ENCODE measurements around the gene FOXL3. TPM values are rescaled to one million over a fixed set of nuclear protein-coding genes. Genes with fewer than 3 reads are reported as not detected.

The FOXL3 gene
- total RNA-seq, 1 experiment from 2014 or later: not detected

DNA sequence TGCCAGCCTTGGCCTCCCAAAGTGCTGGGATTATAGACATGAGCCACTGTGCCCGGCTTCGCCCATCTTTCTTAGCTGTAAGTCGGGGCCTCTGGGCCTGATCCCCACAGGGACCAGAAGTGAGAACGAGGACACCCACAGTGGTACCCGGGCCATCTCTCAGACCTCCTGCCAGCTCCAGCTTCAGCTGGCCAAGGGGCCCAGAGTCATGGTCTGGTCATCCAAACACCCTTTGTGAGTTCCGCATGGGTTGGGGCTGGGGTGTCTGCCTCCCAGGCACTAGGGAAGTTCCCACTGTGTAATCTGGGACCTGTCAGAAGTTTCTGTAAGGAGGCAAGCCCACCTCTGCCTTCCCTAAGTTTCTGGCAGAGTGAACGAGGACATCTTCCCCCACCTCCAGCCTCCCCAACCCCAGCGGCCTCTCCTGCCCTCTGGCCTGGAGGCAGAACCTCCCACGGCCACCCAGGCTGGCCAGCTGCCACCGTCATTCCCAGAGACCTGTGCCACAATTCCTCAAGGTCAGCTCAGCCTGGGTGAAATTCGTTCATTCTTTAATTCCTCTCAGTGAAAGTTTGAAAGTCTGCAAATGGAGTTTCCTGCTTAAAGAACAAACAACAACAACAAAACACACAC lies 19.5 kb upstream of the FOXL3 start:
- Histone ChIP-seq H3K4me3 (ENCODE audit: low read length) (no peak overlapping the region), H3K79me2 (ENCODE audit: low read length) (no peaks in the 10 kb centered on the region), H3K9ac (ENCODE audit: low read length) (no peak overlapping the region), H3K36me3 (ENCODE audit: insufficient read depth, low read length) (no peaks in the 10 kb centered on the region), H3K4me1 (ENCODE audit: low read length) (no peaks in the 10 kb centered on the region), H3K27ac (ENCODE audit: low read length) (no peak overlapping the region), H3K9me3 (ENCODE audit: low read length) (peaks cover 11% of the 10 kb centered on the region), H3K27me3 (ENCODE audit: low read length) (no peaks in the 10 kb centered on the region), H3K4me2 (ENCODE audit: low read depth, low read length, poor library complexity, severe bottlenecking) (no peak overlapping the region), H4K20me1 (ENCODE audit: insufficient read depth, low read depth, low read length) (no peaks in the 10 kb centered on the region), H3K9me2 (replicated peaks; ENCODE audit: insufficient read depth, low read length) (no peaks in the 10 kb centered on the region), H2AFZ (ENCODE audit: low read length) (no peak overlapping the region)
- DNase-seq: no peak

DNA sequence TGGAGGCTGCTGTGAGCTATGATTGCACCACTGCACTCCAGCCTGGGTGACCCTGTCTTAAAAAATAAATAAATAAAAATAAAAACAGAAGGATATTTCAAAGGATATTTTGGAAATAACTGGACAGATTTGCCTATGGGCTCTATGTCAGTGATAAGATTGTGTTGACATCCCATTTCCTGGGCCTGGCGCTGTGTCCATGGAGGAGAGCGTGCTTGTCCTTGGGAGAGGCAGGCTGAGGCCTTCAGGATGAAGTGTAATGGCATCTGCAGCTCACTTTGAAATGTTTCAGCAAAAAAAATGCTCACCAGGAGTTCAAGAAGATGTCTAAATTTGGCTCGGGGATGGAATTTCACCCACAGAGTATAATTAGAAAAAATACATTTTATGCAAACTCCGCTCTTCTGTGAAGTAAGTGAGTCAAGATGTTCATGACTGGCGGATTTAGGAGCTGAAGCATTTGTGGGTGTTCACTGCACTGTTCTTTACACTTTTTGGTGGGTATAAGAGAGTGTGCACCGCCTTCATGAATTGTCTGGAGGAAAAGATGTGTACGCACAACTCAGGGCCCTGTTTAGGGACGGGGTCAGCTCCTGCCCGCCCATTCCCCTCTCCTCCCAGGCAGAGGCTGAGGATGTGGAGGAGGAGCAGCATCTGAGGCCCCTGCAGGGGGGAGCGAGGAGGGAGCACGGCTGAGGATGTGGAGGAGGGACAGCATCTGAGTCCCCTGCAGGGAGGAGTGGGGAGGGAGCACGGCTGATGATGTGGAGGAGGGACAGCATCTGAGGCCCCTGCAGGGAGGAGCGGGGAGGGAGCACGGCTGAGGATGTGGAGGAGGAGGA lies 18.5 kb upstream of the FOXL3 start:
- H3K4me2 ChIP-seq (ENCODE audit: low read depth, low read length, poor library complexity, severe bottlenecking): no peak overlapping the region
- no peaks in the 10 kb centered on the region for H4K20me1 ChIP-seq (ENCODE audit: insufficient read depth, low read depth, low read length)
- no peak overlapping the region for H3K27ac ChIP-seq (ENCODE audit: low read length)
- H3K9me3 ChIP-seq (ENCODE audit: low read length): peaks cover 11% of the 10 kb centered on the region
- no peak for DNase-seq
- H3K36me3 ChIP-seq (ENCODE audit: insufficient read depth, low read length): no peaks in the 10 kb centered on the region
- no peaks in the 10 kb centered on the region for H3K27me3 ChIP-seq (ENCODE audit: low read length)
- H3K4me3 ChIP-seq (ENCODE audit: low read length): no peak overlapping the region
- no peaks in the 10 kb centered on the region for H3K79me2 ChIP-seq (ENCODE audit: low read length)
- H3K4me1 ChIP-seq (ENCODE audit: low read length): no peaks in the 10 kb centered on the region
- H2AFZ ChIP-seq (ENCODE audit: low read length): no peak overlapping the region
- no peaks in the 10 kb centered on the region for H3K9me2 ChIP-seq (replicated peaks; ENCODE audit: insufficient read depth, low read length)
- H3K9ac ChIP-seq (ENCODE audit: low read length): no peak overlapping the region

DNA sequence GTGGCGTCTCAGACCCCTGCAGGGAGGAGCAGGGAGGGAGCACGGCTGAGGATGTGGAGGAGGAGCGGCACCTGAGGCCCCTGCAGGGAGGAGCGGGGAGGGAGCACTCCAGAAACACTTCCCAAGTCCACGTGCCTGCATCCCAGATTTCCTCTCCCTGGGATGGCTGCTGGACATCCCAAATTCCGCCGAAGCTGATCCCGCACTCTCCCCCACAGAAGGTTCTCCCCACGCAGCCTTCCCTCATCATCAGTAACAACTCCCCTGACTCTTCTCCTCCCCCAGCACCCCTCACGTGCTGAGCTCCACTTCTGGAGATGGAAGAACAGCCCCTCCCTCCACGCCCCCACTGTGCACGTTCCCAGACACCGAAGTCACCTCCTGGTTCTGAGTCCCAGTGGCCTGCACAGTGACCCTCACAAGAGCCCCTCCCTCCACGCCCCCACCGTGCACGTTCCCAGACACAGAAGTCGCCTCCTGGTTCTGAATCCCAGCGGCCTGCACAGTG lies 17.8 kb upstream of the FOXL3 start:
- Histone ChIP-seq H3K27ac (ENCODE audit: low read length) (no peak overlapping the region), H3K27me3 (ENCODE audit: low read length) (no peaks in the 10 kb centered on the region; the same call in 1 of the 2 replicates), H3K9me2 (replicated peaks; ENCODE audit: insufficient read depth, low read length) (no peaks in the 10 kb centered on the region), H2AFZ (ENCODE audit: low read length) (no peak overlapping the region), H4K20me1 (ENCODE audit: insufficient read depth, low read depth, low read length) (no peaks in the 10 kb centered on the region), H3K36me3 (ENCODE audit: insufficient read depth, low read length) (no peaks in the 10 kb centered on the region), H3K9me3 (ENCODE audit: low read length) (peaks cover 11% of the 10 kb centered on the region), H3K4me2 (ENCODE audit: low read depth, low read length, poor library complexity, severe bottlenecking) (no peak overlapping the region), H3K4me3 (ENCODE audit: low read length) (no peak overlapping the region), H3K79me2 (ENCODE audit: low read length) (no peaks in the 10 kb centered on the region), H3K4me1 (ENCODE audit: low read length) (no peaks in the 10 kb centered on the region), H3K9ac (ENCODE audit: low read length) (no peak overlapping the region)
- DNase-seq: no peak

DNA sequence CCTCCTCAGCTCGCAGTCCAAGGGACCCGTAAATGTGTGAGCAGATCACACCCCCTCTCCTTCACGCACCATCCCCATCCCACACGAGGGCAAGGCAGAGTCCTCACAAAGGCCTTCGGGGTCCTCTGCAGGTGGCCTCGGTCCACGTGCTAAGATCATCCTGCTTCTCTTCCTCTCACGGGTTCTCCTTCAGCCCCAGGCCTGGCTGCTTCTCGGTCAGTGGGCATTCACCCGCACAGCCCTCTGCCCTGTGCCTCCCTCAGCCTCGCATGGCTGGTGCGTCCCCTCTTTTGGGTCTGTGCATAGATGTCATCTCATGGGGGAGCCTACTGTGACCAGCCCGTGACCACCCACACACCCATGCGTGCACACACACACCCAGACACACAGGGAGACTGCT lies 17.3 kb upstream of the FOXL3 start:
- H2AFZ ChIP-seq (ENCODE audit: low read length): no peak overlapping the region
- H3K79me2 ChIP-seq (ENCODE audit: low read length): no peaks in the 10 kb centered on the region
- no peaks in the 10 kb centered on the region; the same call in 1 of the 2 replicates for H3K27me3 ChIP-seq (ENCODE audit: low read length)
- H3K4me1 ChIP-seq (ENCODE audit: low read length): no peaks in the 10 kb centered on the region
- no peak overlapping the region for H3K4me3 ChIP-seq (ENCODE audit: low read length)
- DNase-seq: no peak
- peaks cover 11% of the 10 kb centered on the region for H3K9me3 ChIP-seq (ENCODE audit: low read length)
- no peaks in the 10 kb centered on the region for H3K9me2 ChIP-seq (replicated peaks; ENCODE audit: insufficient read depth, low read length)
- no peak overlapping the region for H3K4me2 ChIP-seq (ENCODE audit: low read depth, low read length, poor library complexity, severe bottlenecking)
- H4K20me1 ChIP-seq (ENCODE audit: insufficient read depth, low read depth, low read length): no peaks in the 10 kb centered on the region
- H3K27ac ChIP-seq (ENCODE audit: low read length): no peak overlapping the region
- no peaks in the 10 kb centered on the region for H3K36me3 ChIP-seq (ENCODE audit: insufficient read depth, low read length)
- H3K9ac ChIP-seq (ENCODE audit: low read length): no peak overlapping the region

DNA sequence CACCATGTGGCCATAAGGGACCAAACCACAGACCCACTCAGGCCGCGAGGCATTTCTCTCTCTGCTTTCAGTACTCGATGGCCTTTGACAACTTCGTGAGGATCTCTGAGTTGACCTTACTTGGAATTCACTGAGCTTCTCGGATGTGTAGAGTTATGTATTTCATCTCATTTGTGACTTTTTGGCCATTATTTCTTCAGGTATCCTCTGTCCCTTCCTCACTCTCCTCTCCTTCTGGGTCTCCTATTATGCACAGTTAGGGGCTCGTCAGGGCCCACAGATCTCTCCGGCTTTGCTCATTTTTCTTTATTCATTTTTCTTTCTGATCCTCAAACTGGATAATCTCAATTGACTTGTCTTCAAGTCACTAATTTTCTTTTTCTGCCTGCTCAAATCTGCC lies 16.6 kb upstream of the FOXL3 start:
- H3K4me1 ChIP-seq (ENCODE audit: low read length): no peaks in the 10 kb centered on the region
- H4K20me1 ChIP-seq (ENCODE audit: insufficient read depth, low read depth, low read length): no peaks in the 10 kb centered on the region
- H3K79me2 ChIP-seq (ENCODE audit: low read length): no peaks in the 10 kb centered on the region
- no peak overlapping the region for H3K4me2 ChIP-seq (ENCODE audit: low read depth, low read length, poor library complexity, severe bottlenecking)
- H3K36me3 ChIP-seq (ENCODE audit: insufficient read depth, low read length): no peaks in the 10 kb centered on the region
- no peak overlapping the region for H3K4me3 ChIP-seq (ENCODE audit: low read length)
- no peak overlapping the region for H2AFZ ChIP-seq (ENCODE audit: low read length)
- H3K9me3 ChIP-seq (ENCODE audit: low read length): peaks cover 11% of the 10 kb centered on the region
- no peaks in the 10 kb centered on the region; the same call in 1 of the 2 replicates for H3K27me3 ChIP-seq (ENCODE audit: low read length)
- DNase-seq: no peak
- H3K9ac ChIP-seq (ENCODE audit: low read length): no peak overlapping the region
- H3K9me2 ChIP-seq (replicated peaks; ENCODE audit: insufficient read depth, low read length): no peaks in the 10 kb centered on the region
- H3K27ac ChIP-seq (ENCODE audit: low read length): no peak overlapping the region

DNA sequence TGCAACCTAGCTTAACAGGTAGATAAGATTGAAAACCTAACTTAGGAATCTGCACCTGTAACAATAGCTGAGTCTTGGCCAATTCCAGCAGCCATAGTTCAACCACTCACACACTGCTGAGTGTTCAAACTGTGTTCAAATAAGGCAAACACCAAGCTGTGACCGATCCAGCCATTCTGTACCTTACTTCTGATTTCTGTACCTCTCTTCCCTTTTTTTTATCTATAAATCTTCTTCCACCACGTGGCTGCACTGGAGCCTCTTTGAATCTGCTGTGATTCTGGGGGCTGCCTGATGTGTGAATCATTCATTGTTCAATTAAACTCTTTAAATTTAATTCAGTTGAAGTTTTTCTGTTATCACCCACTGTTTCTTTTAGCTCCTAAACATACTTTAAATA lies 15.7 kb upstream of the FOXL3 start:
- Histone ChIP-seq H3K4me1 (ENCODE audit: low read length) (no peaks in the 10 kb centered on the region), H3K9ac (ENCODE audit: low read length) (no peak overlapping the region), H3K27ac (ENCODE audit: low read length) (no peak overlapping the region), H3K36me3 (ENCODE audit: insufficient read depth, low read length) (no peaks in the 10 kb centered on the region), H3K9me3 (ENCODE audit: low read length) (peaks cover 11% of the 10 kb centered on the region), H3K4me3 (ENCODE audit: low read length) (no peak overlapping the region), H3K79me2 (ENCODE audit: low read length) (no peaks in the 10 kb centered on the region), H4K20me1 (ENCODE audit: insufficient read depth, low read depth, low read length) (no peaks in the 10 kb centered on the region), H3K9me2 (replicated peaks; ENCODE audit: insufficient read depth, low read length) (no peaks in the 10 kb centered on the region), H2AFZ (ENCODE audit: low read length) (no peak overlapping the region), H3K4me2 (ENCODE audit: low read depth, low read length, poor library complexity, severe bottlenecking) (no peak overlapping the region), H3K27me3 (ENCODE audit: low read length) (no peaks in the 10 kb centered on the region; the same call in 1 of the 2 replicates)
- DNase-seq: no peak

DNA sequence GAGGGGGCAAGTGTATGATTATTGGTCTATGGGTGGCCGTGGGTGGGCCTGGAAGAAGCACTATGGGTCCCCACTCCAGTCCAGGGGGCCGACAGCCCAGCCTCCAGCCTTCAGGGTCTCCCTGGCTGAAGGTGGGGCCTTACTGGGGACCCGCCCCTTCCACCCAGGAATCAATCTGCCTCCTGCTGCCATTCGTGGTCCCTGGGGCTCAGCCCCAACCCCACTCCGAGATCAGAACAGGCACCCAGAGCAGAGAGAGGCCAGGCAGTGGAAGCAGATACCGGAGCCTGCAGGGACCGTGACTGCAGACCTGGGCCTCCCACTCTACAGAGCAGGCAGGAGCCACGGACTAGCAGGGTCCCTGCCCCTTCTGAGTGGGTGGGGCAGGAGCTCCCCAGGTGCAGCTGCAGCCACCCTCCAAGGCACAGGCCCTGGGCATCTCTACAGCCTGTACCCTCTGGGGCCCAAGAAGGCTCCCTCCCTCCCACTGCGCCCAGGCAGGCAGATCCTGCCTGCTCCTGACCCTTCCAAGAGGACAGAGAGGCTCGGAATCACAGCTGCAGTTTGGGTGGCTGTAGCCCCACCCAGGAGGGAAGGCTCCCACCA lies 13.6 kb upstream of the FOXL3 start:
- H3K9ac ChIP-seq (ENCODE audit: low read length): no peak overlapping the region
- no peak overlapping the region for H3K4me3 ChIP-seq (ENCODE audit: low read length)
- H3K4me1 ChIP-seq (ENCODE audit: low read length): no peaks in the 10 kb centered on the region
- H3K36me3 ChIP-seq (ENCODE audit: insufficient read depth, low read length): no peaks in the 10 kb centered on the region
- H3K79me2 ChIP-seq (ENCODE audit: low read length): no peaks in the 10 kb centered on the region
- H2AFZ ChIP-seq (ENCODE audit: low read length): no peak overlapping the region
- H3K9me3 ChIP-seq (ENCODE audit: low read length): peaks cover 11% of the 10 kb centered on the region
- DNase-seq: no peak
- no peak overlapping the region for H3K27ac ChIP-seq (ENCODE audit: low read length)
- H4K20me1 ChIP-seq (ENCODE audit: insufficient read depth, low read depth, low read length): no peaks in the 10 kb centered on the region
- H3K9me2 ChIP-seq (replicated peaks; ENCODE audit: insufficient read depth, low read length): no peaks in the 10 kb centered on the region
- H3K4me2 ChIP-seq (ENCODE audit: low read depth, low read length, poor library complexity, severe bottlenecking): no peak overlapping the region
- no peaks in the 10 kb centered on the region; the same call in 1 of the 2 replicates for H3K27me3 ChIP-seq (ENCODE audit: low read length)

DNA sequence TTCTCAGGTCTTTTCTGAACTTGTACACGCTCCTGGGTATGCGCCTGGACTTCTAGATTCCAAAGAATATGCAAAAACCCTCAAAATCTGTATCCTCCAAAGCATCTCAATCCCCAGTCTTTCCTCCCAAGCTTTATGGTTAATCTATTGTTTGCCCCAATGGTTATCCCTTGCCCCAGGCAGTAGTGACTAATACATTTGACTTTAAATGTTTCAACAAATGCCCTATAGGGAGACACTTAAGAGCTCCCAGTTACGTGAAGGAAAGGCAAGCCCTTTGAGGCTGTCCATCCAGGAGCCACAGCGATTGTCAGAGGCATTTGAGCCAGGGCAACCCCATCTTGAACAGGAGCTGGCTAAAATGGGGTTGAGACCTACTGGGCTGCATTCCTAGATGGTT lies 12.7 kb upstream of the FOXL3 start:
- Histone ChIP-seq H3K4me2 (ENCODE audit: low read depth, low read length, poor library complexity, severe bottlenecking) (no peak overlapping the region), H3K36me3 (ENCODE audit: insufficient read depth, low read length) (no peaks in the 10 kb centered on the region), H3K9me2 (replicated peaks; ENCODE audit: insufficient read depth, low read length) (no peaks in the 10 kb centered on the region), H3K4me3 (ENCODE audit: low read length) (no peak overlapping the region), H3K27ac (ENCODE audit: low read length) (no peak overlapping the region), H3K79me2 (ENCODE audit: low read length) (no peaks in the 10 kb centered on the region), H3K27me3 (ENCODE audit: low read length) (no peaks in the 10 kb centered on the region; the same call in 1 of the 2 replicates), H3K9ac (ENCODE audit: low read length) (no peak overlapping the region), H2AFZ (ENCODE audit: low read length) (no peak overlapping the region), H3K9me3 (ENCODE audit: low read length) (peaks cover 11% of the 10 kb centered on the region), H3K4me1 (ENCODE audit: low read length) (no peaks in the 10 kb centered on the region), H4K20me1 (ENCODE audit: insufficient read depth, low read depth, low read length) (no peaks in the 10 kb centered on the region)
- no peak for DNase-seq

Measured in Karpas-422 (cell line).